RPMI8226 (cell line): Measurements from ENCODE around the gene SIRPG.
"Not testable (repeated sequence)": the region's sequence is repeated elsewhere in the genome, so short reads cannot be mapped to it uniquely, and the experiment has no call there.

Experiments
- DNase-seq: peaks from one replicate; pipeline ENCODE4 v3.0.0-alpha.2; 2015

The SIRPG gene

GRCh38 chr20:1657556-1658334 lies at the start of gene SIRPG:
TSS of gene SIRPG (minus strand) at chr20:1657779. CDS start at chr20:1657714, 65 bp downstream.
- DNase-seq, result peak; percentile 16

- not testable (repeated sequence) for DNase-seq
Observed at GRCh38 chr20:1706887-1707286, 49.3 kb upstream of the SIRPG start.

GRCh38 chr20:1706079-1706478 lies 48.5 kb upstream of the SIRPG start:
- DNase-seq, result no peak

GRCh38 chr20:1702855-1703254 lies 45.3 kb upstream of the SIRPG start:
- no peak for DNase-seq

GRCh38 chr20:1702328-1702727 lies 44.7 kb upstream of the SIRPG start:
- peak; percentile 72 for DNase-seq

GRCh38 chr20:1700990-1701389 lies 43.4 kb upstream of the SIRPG start:
- DNase-seq, result no peak

- no peak for DNase-seq
Observed at GRCh38 chr20:1697592-1697991, 40.0 kb upstream of the SIRPG start.

GRCh38 chr20:1696521-1697209 lies 39.1 kb upstream of the SIRPG start:
- no peak for DNase-seq

- no peak for DNase-seq
Observed at GRCh38 chr20:1694672-1695071, 37.1 kb upstream of the SIRPG start.

- no peak for DNase-seq
Observed at GRCh38 chr20:1693427-1693826, 35.8 kb upstream of the SIRPG start.

- no peak for DNase-seq
Observed at GRCh38 chr20:1689721-1690120, 32.1 kb upstream of the SIRPG start.

GRCh38 chr20:1688886-1689538 lies 31.4 kb upstream of the SIRPG start:
- DNase-seq, result no peak

GRCh38 chr20:1687053-1687452 lies 29.5 kb upstream of the SIRPG start:
- DNase-seq, result no peak

- no peak for DNase-seq
Observed at GRCh38 chr20:1686151-1686748, 28.7 kb upstream of the SIRPG start.

GRCh38 chr20:1685304-1686052 lies 27.9 kb upstream of the SIRPG start:
- DNase-seq, result no peak

GRCh38 chr20:1684872-1685271 lies 27.3 kb upstream of the SIRPG start:
- DNase-seq, result no peak

GRCh38 chr20:1676650-1677049 lies 19.1 kb upstream of the SIRPG start:
- DNase-seq, result no peak

GRCh38 chr20:1674990-1675780 lies 17.6 kb upstream of the SIRPG start:
- DNase-seq, result no peak

- DNase-seq, result no peak
Observed at GRCh38 chr20:1674361-1674760, 16.8 kb upstream of the SIRPG start.

GRCh38 chr20:1673424-1673823 lies 15.8 kb upstream of the SIRPG start:
- DNase-seq, result no peak

GRCh38 chr20:1672728-1673127 lies 15.1 kb upstream of the SIRPG start:
- no peak for DNase-seq
